Upper lobe of left lung (tissue), 6 donors: ENCODE data around the gene TWIST1. TPM values are rescaled to one million over a fixed set of nuclear protein-coding genes. Genes with fewer than 3 reads are reported as not detected.

Source experiments
- ATAC-seq, 2 donors: fragments of 200-7000 bp; cut with Tn5 transposase; one replicate each; pipeline ENCODE4 v1.9.1; 2022; ENCODE audit warnings: mild to moderate bottlenecking in 2 of 2, moderate library complexity in 2 of 2; ENCODE audit not compliant: low FRiP score in 2 of 2
- DNase-seq, 2 donors: peaks; one replicate each; pipeline ENCODE4 v3.0.0-alpha.2; 2019 to 2020
- H3K27ac ChIP-seq, 4 donors: fragments of 200-600 bp; sonication (generic); one replicate each; pipeline ENCODE4 v1.5.1; 2016 to 2019
- H3K27me3 ChIP-seq, 4 donors: fragments of 200-600 bp; sonication (generic); one replicate each; pipeline ENCODE4 v1.5.1; 2017 to 2019
- H3K36me3 ChIP-seq, 4 donors: fragments of 200-600 bp; sonication (generic); one replicate each; pipeline ENCODE4 v1.5.1; 2016 to 2019
- H3K4me1 ChIP-seq, 4 donors: fragments of 200-600 bp; sonication (generic); one replicate each; pipeline ENCODE4 v1.5.1; 2018 to 2019
- H3K4me3 ChIP-seq, 4 donors: fragments of 200-600 bp; sonication (generic); one replicate each; pipeline ENCODE4 v1.5.1; 2017 to 2019; ENCODE audit warnings: mild to moderate bottlenecking in 2 of 4, moderate library complexity in 1 of 4
- H3K9me3 ChIP-seq, 4 donors: fragments of 200-600 bp; sonication (generic); one replicate each; pipeline ENCODE4 v1.5.1; 2018 to 2019
- CTCF ChIP-seq, 6 experiments: fragments of 450-650 bp in 4 of 6; fragments of 200-600 bp in 2 of 6; sonication (generic) in 2 of 6; IDR thresholded peaks; one replicate each; pipeline ENCODE4 v1.5.1; 2016 to 2019; ENCODE audit warnings: antibody characterized with exemption in 6 of 6
- EP300 ChIP-seq, 4 donors: sonication (generic); formaldehyde crosslinking; IDR thresholded peaks; one replicate each; pipeline ENCODE4 v1.5.1; 2017; ENCODE audit warnings: antibody characterized with exemption in 4 of 4, control low read depth in 2 of 4
- POLR2A ChIP-seq, 4 donors: fragments of 450-650 bp; IDR thresholded peaks; one replicate each; pipeline ENCODE4 v1.5.1; 2016 to 2017; ENCODE audit warnings: antibody characterized with exemption in 4 of 4, mild to moderate bottlenecking in 2 of 4
- POLR2AphosphoS5 ChIP-seq, 2 donors: sonication (generic); formaldehyde crosslinking; IDR thresholded peaks; one replicate each; pipeline ENCODE4 v1.5.1; 2017; ENCODE audit warnings: antibody characterized with exemption in 2 of 2
- WGBS, 2 donors: methylation state at CpG; one replicate each; pipeline ENCODE4 v1.1.5; 2017 to 2018; 5-methylcytosine and 5-hydroxymethylcytosine counted together
- total RNA-seq, 6 donors: library from RNA; depleted of rRNA in 4 of 6; stranded (reverse); fragments of >200 nt in 4 of 6; gene quantifications; one replicate each; pipeline versions ENCODE4 v1.1.0 to v1.2.1, GENCODE V29; 2016 to 2021
- donor health status: DM: no; HTN: no; CAD: no; lungs with moderate emphysema.
- donor health status: DM: no; HTN: yes; CAD: no; lungs with severe emphysema.

The TWIST1 gene
- total RNA-seq, 6 donors from 2014 or later: 0.77 to 0.98 TPM; not detected in 4

GRCh38 chr7:19144661-19145433, 27.4 kb upstream of the TWIST1 start, which contains the start of gene FERD3L:
FERD3L (minus strand) TSS chr7:19145421; CDS start chr7:19145362, 59 bp downstream.
- Histone ChIP-seq H3K27me3 (peaks cover 0 to 12% (median 4%) of the 10 kb centered on the region in 4 donors), H3K36me3 (no peaks in the 10 kb centered on the region), H3K9me3 (no peaks in the 10 kb centered on the region), H3K27ac (no peak within 1 kb of the TSS), H3K4me1 (peaks cover 0 to 5% (median 0%) of the 10 kb centered on the region in 4 donors), H3K4me3 (no peak within 1 kb of the TSS)
- ATAC-seq (peak; percentile 30 to 38), DNase-seq (peak in 1 of 2 donors; percentile 34)
- 5 to 7% methylated on average over 26 to 50 of the region's 51 CpGs for WGBS, 2 donors
- no peak for TF ChIP-seq POLR2AphosphoS5 (IDR thresholded peaks at IDR 0.05)
- no peak for TF ChIP-seq POLR2A (IDR thresholded peaks at IDR 0.05)
- TF ChIP-seq EP300 (IDR thresholded peaks at IDR 0.05): no peak
- no peak for TF ChIP-seq CTCF (IDR thresholded peaks at IDR 0.05)

GRCh38 chr7:19143881-19144574, 26.6 kb upstream of the TWIST1 start:
- H3K4me3 ChIP-seq: no peak overlapping the region
- H3K27me3 ChIP-seq: peaks cover 0 to 12% (median 4%) of the 10 kb centered on the region in 4 donors
- ATAC-seq (peak in 1 of 2 donors; percentile 36), DNase-seq (peak in 1 of 2 donors; percentile 30)
- no peaks in the 10 kb centered on the region for H3K9me3 ChIP-seq
- TF ChIP-seq EP300 (IDR thresholded peaks at IDR 0.05) (no peak), POLR2AphosphoS5 (IDR thresholded peaks at IDR 0.05) (no peak), CTCF (IDR thresholded peaks at IDR 0.05) (no peak), POLR2A (IDR thresholded peaks at IDR 0.05) (no peak)
- no peaks in the 10 kb centered on the region for H3K36me3 ChIP-seq
- H3K4me1 ChIP-seq: peaks cover 0 to 5% (median 0%) of the 10 kb centered on the region in 4 donors
- WGBS, 2 donors: 4% methylated on average over 30 of the region's 30 CpGs
- no peak overlapping the region for H3K27ac ChIP-seq

GRCh38 chr7:19139706-19140327, 22.4 kb upstream of the TWIST1 start:
- no peak for DNase-seq
- WGBS, 2 donors: 78 to 88% methylated on average over 4 of the region's 4 CpGs

GRCh38 chr7:19133886-19134285, 16.4 kb upstream of the TWIST1 start:
- DNase-seq: no peak
- H3K27me3 ChIP-seq: no peaks in the 10 kb centered on the region
- no peaks in the 10 kb centered on the region for H3K36me3 ChIP-seq
- H3K27ac ChIP-seq: no peak overlapping the region
- no peak overlapping the region for H3K4me3 ChIP-seq
- 65 to 72% methylated on average over 4 of the region's 4 CpGs for WGBS, 2 donors
- no peaks in the 10 kb centered on the region for H3K4me1 ChIP-seq
- no peaks in the 10 kb centered on the region for H3K9me3 ChIP-seq
- no peak for ATAC-seq
- no peak for TF ChIP-seq POLR2AphosphoS5 (IDR thresholded peaks at IDR 0.05)
- TF ChIP-seq CTCF (IDR thresholded peaks at IDR 0.05): no peak
- no peak for TF ChIP-seq EP300 (IDR thresholded peaks at IDR 0.05)
- TF ChIP-seq POLR2A (IDR thresholded peaks at IDR 0.05): no peak

More at GRCh38 chr7:19139706-19140327, 22.4 kb upstream of the TWIST1 start:
- H3K4me1 ChIP-seq: peaks cover 0 to 5% (median 0%) of the 10 kb centered on the region in 4 donors
- no peak overlapping the region for H3K4me3 ChIP-seq
- no peaks in the 10 kb centered on the region for H3K36me3 ChIP-seq
- H3K27ac ChIP-seq: no peak overlapping the region
- no peaks in the 10 kb centered on the region for H3K9me3 ChIP-seq
- H3K27me3 ChIP-seq: peaks cover 0 to 12% (median 2%) of the 10 kb centered on the region in 4 donors
- ATAC-seq: no peak
- no peak for TF ChIP-seq POLR2A (IDR thresholded peaks at IDR 0.05)
- no peak for TF ChIP-seq EP300 (IDR thresholded peaks at IDR 0.05)

GRCh38 chr7:19133390-19133789, 16.0 kb upstream of the TWIST1 start:
- DNase-seq (no peak), ATAC-seq (no peak)
- TF ChIP-seq EP300 (IDR thresholded peaks at IDR 0.05) (no peak), POLR2A (IDR thresholded peaks at IDR 0.05) (no peak), CTCF (IDR thresholded peaks at IDR 0.05) (no peak)
- H3K4me3 ChIP-seq: no peak overlapping the region
- no peak overlapping the region for H3K27ac ChIP-seq
- WGBS, 2 donors: 74% methylated on average over 4 of the region's 4 CpGs
- no peaks in the 10 kb centered on the region for H3K4me1 ChIP-seq
- no peaks in the 10 kb centered on the region for H3K27me3 ChIP-seq
- H3K36me3 ChIP-seq: no peaks in the 10 kb centered on the region
- no peaks in the 10 kb centered on the region for H3K9me3 ChIP-seq
